MM.1S (cell line): ENCODE results near the gene GFI1.

Experiments
- CTCF ChIP-seq: fragments of 300-600 bp; sonication (generic); IDR thresholded peaks from 2 replicates; pipeline ENCODE4 v1.5.1; 2016; ENCODE audit warnings: antibody characterized with exemption, low read length, mixed read lengths
- EZH2 ChIP-seq: fragments of 300-600 bp; sonication (generic); optimal IDR thresholded peaks from 2 replicates; pipeline ENCODE3; 2017; ENCODE audit warnings: low read depth, mild to moderate bottlenecking, antibody characterized with exemption, low read length, mixed read lengths
- EZH2phosphoT487 ChIP-seq: fragments of 300-600 bp; sonication (generic); IDR thresholded peaks from 2 replicates; pipeline ENCODE4 v1.6.1; 2018; ENCODE audit warnings: antibody characterized with exemption, low read length

- TF ChIP-seq CTCF (no peak), EZH2phosphoT487 (no peak), EZH2 (no peak)
Observed at GRCh38 chr1:92443893-92444292, 42.8 kb downstream of the GFI1 start.
